Right ventricle myocardium superior (tissue), 1 donor: ENCODE data around the gene TRIM60. TPM values are rescaled to one million over a fixed set of nuclear protein-coding genes. Genes with fewer than 3 reads are reported as not detected.
"Not testable (repeated sequence)": the region's sequence is repeated elsewhere in the genome, so short reads cannot be mapped to it uniquely, and the experiment has no call there.

Experiments used
- ATAC-seq: fragments of 200-7000 bp; cut with Tn5 transposase; one replicate; pipeline ENCODE4 v1.9.1; 2020; ENCODE audit warnings: mild to moderate bottlenecking; ENCODE audit not compliant: poor library complexity
- DNase-seq: peaks from one replicate; pipeline ENCODE4 v3.0.0-alpha.2; 2020
- intact Hi-C: fragments of 100-400 bp; cut with DNase I; formaldehyde crosslinking; loops from one replicate; pipeline ENCODE4 v1.11.2; 2022
- total RNA-seq: library from RNA; stranded (reverse); fragmentation: NEBNext Ultra II Directional; extraction: Animal tissue kit (Norgen Biotek cat#: 25700); gene quantifications from one replicate; pipeline ENCODE4 v1.2.1, GENCODE V29; 2021
- donor health status: DM: no; HTN: yes; CAD: no; lungs with severe emphysema.

The TRIM60 gene
- total RNA-seq, 1 donor from 2014 or later, result not detected

GRCh38 chr4:165027762-165028402 lies 3.9 kb upstream of the TRIM60 start:
- ATAC-seq (no peak), DNase-seq (no peak)
- intact Hi-C loops, result no loop called here

- intact Hi-C loops, result no loop called here
- DNase-seq, result no peak
- no peak for ATAC-seq
Measured at GRCh38 chr4:165048170-165048569, 16.4 kb downstream of the TRIM60 start.

GRCh38 chr4:165052627-165053026 lies 20.8 kb downstream of the TRIM60 start:
- intact Hi-C loops, result no loop called here
- DNase-seq, result no peak
- no peak for ATAC-seq

- intact Hi-C loops, result no loop called here
- ATAC-seq, result no peak
Measured at GRCh38 chr4:165053645-165054044, 21.8 kb downstream of the TRIM60 start, which contains the start of gene TRIM75. TSS of gene TRIM75 (plus strand) at chr4:165053866. CDS start at chr4:165059148, 5,282 bp downstream.

GRCh38 chr4:165055601-165056000 lies 23.8 kb downstream of the TRIM60 start:
- intact Hi-C loops, result no loop called here
- ATAC-seq (no peak), DNase-seq (no peak)

More at GRCh38 chr4:165053645-165054044, 21.8 kb downstream of the TRIM60 start, which contains the start of gene TRIM75:
- no peak for DNase-seq

- no peak for ATAC-seq
- intact Hi-C loops, result no loop called here
- no peak for DNase-seq
Measured at GRCh38 chr4:165058666-165059065, 26.9 kb downstream of the TRIM60 start.

- DNase-seq (no peak), ATAC-seq (no peak)
- intact Hi-C loops, result no loop called here
Measured at GRCh38 chr4:165059386-165059785, 27.6 kb downstream of the TRIM60 start.

GRCh38 chr4:165060938-165061337 lies 29.1 kb downstream of the TRIM60 start:
- ATAC-seq, result no peak
- intact Hi-C loops, result no loop called here

GRCh38 chr4:165070560-165070959 lies 38.8 kb downstream of the TRIM60 start:
- ATAC-seq (no peak), DNase-seq (no peak)
- intact Hi-C loops, result no loop called here

More at GRCh38 chr4:165060938-165061337, 29.1 kb downstream of the TRIM60 start:
- DNase-seq, result no peak

- DNase-seq, intact Hi-C loops, ATAC-seq: not testable (repeated sequence)
Measured at GRCh38 chr4:165073346-165073745, 41.5 kb downstream of the TRIM60 start.

- DNase-seq (no peak), ATAC-seq (no peak)
- intact Hi-C loops, result no loop called here
Measured at GRCh38 chr4:165077034-165077578, 45.3 kb downstream of the TRIM60 start.

GRCh38 chr4:165079476-165079875 lies 47.7 kb downstream of the TRIM60 start:
- DNase-seq, result peak; percentile 55
- peak; percentile 91 for ATAC-seq
- intact Hi-C loops, result no loop called here

GRCh38 chr4:165084787-165085186 lies 53.0 kb downstream of the TRIM60 start:
- intact Hi-C loops, ATAC-seq, DNase-seq: not testable (repeated sequence)

- intact Hi-C loops, result no loop called here
- ATAC-seq (no peak), DNase-seq (no peak)
Measured at GRCh38 chr4:165085946-165086345, 54.1 kb downstream of the TRIM60 start.

GRCh38 chr4:165088366-165088765 lies 56.6 kb downstream of the TRIM60 start:
- no peak for DNase-seq

More at GRCh38 chr4:165088366-165088765, 56.6 kb downstream of the TRIM60 start:
- intact Hi-C loops, result no loop called here
- no peak for ATAC-seq

Other genes starting within 250 kb of the TRIM60 start
- not detected for gene APELA, start 154.8 kb upstream of the TRIM60 start, total RNA-seq
- gene TRIM61, start 54.3 kb upstream of the TRIM60 start, total RNA-seq, result 2.0 TPM
- gene TRIM75, start 21.9 kb downstream of the TRIM60 start, total RNA-seq, result not detected
- 15.8 TPM for gene TMEM192, start 80.9 kb downstream of the TRIM60 start, total RNA-seq
- gene KLHL2, start 175.6 kb downstream of the TRIM60 start, total RNA-seq, result 7.3 TPM